Activated CD4-positive, alpha-beta memory T cell treated with anti-CD3 and anti-CD28 coated beads, Interleukin-2, amount 10 ng/mL, durations not matched to agents 7 days and 5 days (primary cell): ENCODE measurements around the gene C17orf75. TPM values are rescaled to one million over a fixed set of nuclear protein-coding genes. Genes with fewer than 3 reads are reported as not detected.
A peak's percentile ranks its signal among the peaks of the same experiment; 100 is the strongest.
"Not testable (repeated sequence)": the region's sequence is repeated elsewhere in the genome, so short reads cannot be mapped to it uniquely, and the experiment has no call there.

Source experiments
- CTCF ChIA-PET: fragments of 350-600 bp; sonication (Branson Sonifier 250); formaldehyde crosslinking; loops from one replicate; lab custom pipeline; 2021; ENCODE audit warnings: antibody characterized with exemption, inconsistent platforms; lab: Charles Lee
- POLR2A ChIA-PET: fragments of 350-600 bp; sonication (Branson Sonifier 250); formaldehyde crosslinking; loops from one replicate; lab custom pipeline; 2021; ENCODE audit warnings: antibody characterized with exemption; lab: Charles Lee
- DNase-seq: peaks from one replicate; pipeline ENCODE4 v3.0.0-alpha.2; 2020
- H3K27ac Mint-ChIP-seq: one replicate; pipeline ENCODE4 v1.8.0; 2021; ENCODE audit warnings: mild to moderate bottlenecking, mixed read lengths
- H3K27me3 Mint-ChIP-seq: one replicate; pipeline ENCODE4 v1.8.0; 2021; ENCODE audit warnings: mixed read lengths
- H3K36me3 Mint-ChIP-seq: one replicate; pipeline ENCODE4 v1.8.0; 2021; ENCODE audit warnings: low read depth, mixed read lengths
- H3K4me1 Mint-ChIP-seq: one replicate; pipeline ENCODE4 v1.8.0; 2021; ENCODE audit warnings: mixed read lengths
- H3K4me3 Mint-ChIP-seq: one replicate; pipeline ENCODE4 v1.8.0; 2021; ENCODE audit warnings: mild to moderate bottlenecking, mixed read lengths
- H3K9me3 Mint-ChIP-seq: one replicate; pipeline ENCODE4 v1.8.0; 2021; ENCODE audit warnings: mixed read lengths
- total RNA-seq, 2 experiments: library from RNA; stranded (reverse); gene quantifications; one replicate each; pipeline ENCODE4 v1.2.3, GENCODE V29; 2021

The C17orf75 gene
- total RNA-seq, 2 experiments from 2014 or later = 32.1 to 35.1 TPM

DNA sequence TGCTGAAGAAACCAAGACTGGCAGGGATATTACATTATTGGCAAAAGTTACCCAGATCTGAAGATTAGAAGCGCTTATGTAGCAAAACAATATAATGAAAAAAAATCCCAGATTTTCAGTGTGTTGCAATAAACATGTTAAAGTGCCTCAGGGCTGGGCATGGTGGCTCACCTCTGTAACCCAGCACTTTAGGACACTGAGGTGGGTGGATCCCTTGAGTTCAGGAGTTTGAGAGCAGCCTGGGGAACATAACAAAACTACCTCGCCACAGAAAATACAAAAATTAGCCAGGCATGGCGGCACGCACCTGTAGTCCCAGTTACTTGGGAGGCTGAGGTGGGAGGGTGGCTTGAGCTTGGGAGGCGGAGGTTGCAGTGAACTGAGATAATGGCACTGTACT lies 14.8 kb upstream of the C17orf75 start:
- Mint-ChIP-seq H3K27me3 (no peaks in the 10 kb centered on the region), H3K36me3 (peaks cover 78% of the 10 kb centered on the region), H3K9me3 (no peaks in the 10 kb centered on the region), H3K4me1 (peaks cover 63% of the 10 kb centered on the region), H3K4me3 (no peak overlapping the region), H3K27ac (no peak overlapping the region)
- no peak for DNase-seq
- ChIA-PET POLR2A (interaction anchor here (11.0 kb wide), 1 partner anchor 22 kb away, joined by 189 read pairs; the partner anchor contains the start of gene C17orf75), CTCF (no interaction called here)

DNA sequence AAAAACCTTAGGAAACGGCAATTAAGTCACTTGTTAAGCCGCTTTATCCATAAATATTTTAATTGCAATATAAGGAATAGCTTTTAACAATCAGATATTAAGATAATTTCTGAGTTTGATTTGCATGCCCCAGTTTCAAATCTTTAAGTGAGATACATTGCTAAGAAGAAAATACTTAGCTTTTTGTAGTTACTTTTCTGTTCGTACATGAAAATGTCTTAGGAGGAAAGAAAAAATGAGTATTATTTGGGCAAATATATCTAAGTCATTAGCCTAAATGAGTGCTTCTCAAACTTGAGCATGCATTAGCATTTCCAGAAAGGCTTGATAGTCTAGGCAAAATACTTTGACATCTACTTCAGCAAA lies 14.4 kb upstream of the C17orf75 start:
- no peak for DNase-seq
- H3K36me3 Mint-ChIP-seq = peaks cover 80% of the 10 kb centered on the region
- peaks cover 64% of the 10 kb centered on the region for H3K4me1 Mint-ChIP-seq
- no peaks in the 10 kb centered on the region for H3K27me3 Mint-ChIP-seq
- H3K27ac Mint-ChIP-seq = no peak overlapping the region
- H3K4me3 Mint-ChIP-seq = no peak overlapping the region
- CTCF ChIA-PET = no interaction called here
- POLR2A ChIA-PET = interaction anchor here (11.0 kb wide), 1 partner anchor 21 kb away, joined by 189 read pairs; the partner anchor contains the start of gene C17orf75
- H3K9me3 Mint-ChIP-seq = no peaks in the 10 kb centered on the region

GRCh38 chr17:32355649-32356377 lies 13.8 kb upstream of the C17orf75 start:
- peak overlapping the region; percentile 24 for H3K4me3 Mint-ChIP-seq
- ChIA-PET POLR2A (interaction anchor here (11.0 kb wide), 1 partner anchor 21 kb away, joined by 189 read pairs; the partner anchor contains the start of gene C17orf75), CTCF (no interaction called here)
- H3K27me3 Mint-ChIP-seq = no peaks in the 10 kb centered on the region
- H3K27ac Mint-ChIP-seq = peak overlapping the region; percentile 40
- H3K36me3 Mint-ChIP-seq = peaks cover 77% of the 10 kb centered on the region
- DNase-seq = no peak
- peaks cover 60% of the 10 kb centered on the region for H3K4me1 Mint-ChIP-seq
- no peaks in the 10 kb centered on the region for H3K9me3 Mint-ChIP-seq

GRCh38 chr17:32352734-32353133 lies 10.8 kb upstream of the C17orf75 start:
- POLR2A ChIA-PET = interaction anchor here (1.9 to 11.0 kb wide), 3 partner anchors 9 to 20 kb away, joined by 5 to 189 read pairs (median 13); partner anchors contain the start of gene C17orf75
- H3K9me3 Mint-ChIP-seq, DNase-seq, CTCF ChIA-PET, H3K27me3 Mint-ChIP-seq, H3K27ac Mint-ChIP-seq: not testable (repeated sequence)
- peak overlapping the region; percentile 97 for H3K4me3 Mint-ChIP-seq
- peaks cover 68% of the 10 kb centered on the region for H3K36me3 Mint-ChIP-seq
- peaks cover 56% of the 10 kb centered on the region for H3K4me1 Mint-ChIP-seq

DNA sequence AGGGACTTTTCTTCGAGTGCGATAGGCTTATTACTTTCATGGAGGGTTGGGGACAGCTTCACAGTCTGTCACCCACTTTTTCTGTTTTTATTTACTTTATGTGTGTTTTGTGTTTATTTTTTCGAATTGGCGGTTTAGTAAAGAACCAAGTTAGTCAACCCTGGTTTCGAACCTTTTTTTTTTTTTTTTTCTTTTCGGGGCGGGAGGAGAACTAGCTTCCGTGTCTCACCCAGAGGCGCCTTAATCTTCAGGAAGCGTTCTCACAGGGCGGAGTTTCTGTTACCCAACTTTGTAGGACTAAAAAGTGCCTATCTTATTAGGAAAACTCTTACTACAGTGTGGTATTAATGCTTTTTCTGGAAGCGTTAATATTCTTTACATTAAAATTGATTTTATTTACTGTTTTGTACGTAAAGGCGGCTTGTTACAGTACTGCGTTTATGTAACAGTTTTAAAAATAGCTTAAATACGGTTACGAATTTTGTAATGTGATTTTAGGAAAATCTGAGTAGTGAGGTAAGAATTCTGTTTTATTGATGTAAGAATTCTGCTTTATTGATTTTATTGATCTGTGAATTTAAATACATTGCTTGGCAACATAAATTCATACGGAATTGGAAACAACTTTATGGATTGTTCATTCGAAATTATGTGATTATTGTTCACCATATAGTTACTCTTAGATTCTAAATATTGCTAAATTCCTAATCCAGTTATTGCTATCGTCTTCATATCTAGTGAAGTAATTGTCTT lies 8.9 kb upstream of the C17orf75 start:
- Mint-ChIP-seq H3K27ac (peak overlapping the region; percentile 99), H3K4me1 (peaks cover 46% of the 10 kb centered on the region), H3K9me3 (no peaks in the 10 kb centered on the region), H3K4me3 (peak overlapping the region; percentile 97), H3K36me3 (peaks cover 57% of the 10 kb centered on the region), H3K27me3 (no peaks in the 10 kb centered on the region)
- ChIA-PET CTCF (interaction anchor here (1.0 to 2.4 kb wide), 7 partner anchors 10 to 344 kb away, joined by 3 to 18 read pairs (median 5); partner anchors contain the start of genes C17orf75, LRRC37B and PSMD11), POLR2A (interaction anchor here (0.6 to 11.0 kb wide), 23 partner anchors 9 to 414 kb away, joined by 3 to 189 read pairs (median 4); partner anchors contain the start of genes C17orf75, LRRC37B, PSMD11 and SUZ12)
- peak; percentile 55 for DNase-seq

GRCh38 chr17:32349854-32350665 lies 8.1 kb upstream of the C17orf75 start, which contains the start of gene ZNF207:
Gene ZNF207, plus strand, starts transcription at chr17:32350157. Its CDS starts 129 bp downstream, at chr17:32350286.
- H3K36me3 Mint-ChIP-seq = peaks cover 49% of the 10 kb centered on the region

DNA sequence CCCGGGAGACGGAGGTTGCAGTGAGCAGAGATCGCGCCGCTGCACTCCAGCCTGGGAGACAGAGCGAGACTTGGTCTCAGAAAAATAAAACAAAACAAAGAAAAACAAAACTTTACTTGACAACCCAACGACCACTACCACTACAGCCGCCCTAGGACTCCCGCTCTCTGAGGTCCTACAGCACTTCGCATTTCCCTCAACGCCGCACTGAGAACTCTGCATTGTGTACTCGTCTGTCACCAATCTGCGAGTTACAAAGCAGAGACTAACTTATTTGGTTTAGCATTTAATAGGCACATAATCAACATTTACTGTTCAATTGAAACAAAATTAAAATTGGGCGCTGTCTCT lies 7.5 kb upstream of the C17orf75 start:
- Mint-ChIP-seq H3K9me3 (no peaks in the 10 kb centered on the region), H3K27me3 (no peaks in the 10 kb centered on the region), H3K4me1 (peaks cover 33% of the 10 kb centered on the region), H3K27ac (peak overlapping the region; percentile 99), H3K4me3 (peak overlapping the region; percentile 97), H3K36me3 (peaks cover 44% of the 10 kb centered on the region)
- ChIA-PET CTCF (interaction anchor here (0.9 to 2.4 kb wide), 3 partner anchors 9 to 95 kb away, joined by 3 to 18 read pairs (median 4); partner anchors contain the start of genes C17orf75 and PSMD11), POLR2A (interaction anchor here (1.3 to 11.0 kb wide), 6 partner anchors 15 to 139 kb away, joined by 3 to 189 read pairs (median 5); partner anchors contain the start of genes C17orf75 and PSMD11)
- DNase-seq = peak; percentile 24

More at GRCh38 chr17:32349854-32350665, 8.1 kb upstream of the C17orf75 start, which contains the start of gene ZNF207:
- DNase-seq = peak; percentile 96
- Mint-ChIP-seq H3K27me3 (no peaks in the 10 kb centered on the region), H3K4me1 (peaks cover 38% of the 10 kb centered on the region), H3K27ac (peak within 1 kb of the TSS; percentile 99), H3K9me3 (no peaks in the 10 kb centered on the region), H3K4me3 (peak within 1 kb of the TSS; percentile 97)
- ChIA-PET CTCF (interaction anchor here (1.0 to 2.4 kb wide), 7 partner anchors 9 to 343 kb away, joined by 3 to 18 read pairs (median 5); partner anchors contain the start of genes C17orf75, LRRC37B and PSMD11), POLR2A (interaction anchor here (0.6 to 11.0 kb wide), 22 partner anchors 9 to 413 kb away, joined by 3 to 189 read pairs (median 4); partner anchors contain the start of genes C17orf75, LRRC37B, PSMD11 and SUZ12)

GRCh38 chr17:32348483-32348800 lies 6.5 kb upstream of the C17orf75 start:
- Mint-ChIP-seq H3K27me3 (no peaks in the 10 kb centered on the region), H3K27ac (no peak overlapping the region), H3K36me3 (peaks cover 35% of the 10 kb centered on the region), H3K4me3 (peak overlapping the region; percentile 97), H3K4me1 (peaks cover 29% of the 10 kb centered on the region), H3K9me3 (no peaks in the 10 kb centered on the region)
- CTCF ChIA-PET = interaction anchor here (0.8 to 1.4 kb wide), 5 partner anchors 8 to 96 kb away, joined by 3 to 6 read pairs (median 3); partner anchors contain the start of gene PSMD11
- POLR2A ChIA-PET = interaction anchor here (0.7 to 11.0 kb wide), 4 partner anchors 14 to 140 kb away, joined by 3 to 189 read pairs (median 5); partner anchors contain the start of gene C17orf75
- DNase-seq = no peak

GRCh38 chr17:32345951-32346600 lies 4.1 kb upstream of the C17orf75 start:
- peaks cover 15% of the 10 kb centered on the region for H3K36me3 Mint-ChIP-seq
- H3K27me3 Mint-ChIP-seq = no peaks in the 10 kb centered on the region
- DNase-seq = no peak
- POLR2A ChIA-PET = interaction anchor here (0.9 kb wide), 1 partner anchor 16 kb away, joined by 3 read pairs; no protein-coding TSS in a partner anchor
- peaks cover 34% of the 10 kb centered on the region for H3K4me1 Mint-ChIP-seq
- no peak overlapping the region for H3K27ac Mint-ChIP-seq
- H3K4me3 Mint-ChIP-seq = no peak overlapping the region
- no peaks in the 10 kb centered on the region for H3K9me3 Mint-ChIP-seq
- CTCF ChIA-PET = interaction anchor here (1.3 kb wide), 1 partner anchor 13 kb away, joined by 3 read pairs; no protein-coding TSS in a partner anchor

DNA sequence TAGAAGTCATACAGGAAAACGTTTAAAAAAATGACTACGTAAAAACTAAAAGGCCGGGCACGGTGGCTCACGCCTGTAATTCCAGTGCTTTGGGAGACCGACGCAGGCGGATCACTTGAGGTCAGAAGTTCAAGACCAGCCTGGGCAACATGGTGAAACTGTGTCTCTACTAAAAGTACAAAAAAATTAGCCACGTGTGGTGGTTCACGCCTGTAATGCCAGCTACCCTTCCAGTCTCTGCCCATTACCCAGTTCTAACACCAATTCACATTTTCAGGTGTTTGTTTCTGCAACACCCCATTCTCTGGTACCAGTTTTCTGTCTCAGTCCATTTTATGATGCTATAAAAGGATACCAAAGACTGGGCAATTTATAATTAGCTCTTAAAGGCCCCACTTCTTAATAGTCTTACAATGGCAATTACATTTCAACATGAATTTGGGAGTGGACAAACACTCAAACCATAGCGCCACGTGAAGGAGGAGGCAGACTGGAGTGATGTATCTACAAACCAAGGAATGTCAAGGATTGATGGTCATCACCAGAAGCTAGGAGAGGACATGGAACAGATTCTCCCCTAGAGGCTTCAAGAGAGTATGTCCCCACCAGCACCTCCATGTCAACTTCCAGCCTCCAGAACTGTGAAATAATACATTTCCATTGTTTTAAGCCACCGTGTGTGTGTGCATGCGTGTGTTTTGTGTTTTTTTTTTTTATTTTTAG lies 791 bp upstream of the C17orf75 start:
- no peaks in the 10 kb centered on the region for H3K27me3 Mint-ChIP-seq
- H3K36me3 Mint-ChIP-seq = peaks cover 18% of the 10 kb centered on the region
- peak overlapping the region; percentile 95 for H3K4me3 Mint-ChIP-seq
- no peak for DNase-seq
- CTCF ChIA-PET = interaction anchor here (1.2 to 3.8 kb wide), 2 partner anchors 8 to 203 kb away, joined by 3 to 18 read pairs; partner anchors contain the start of gene ZNF207
- POLR2A ChIA-PET = interaction anchor here (1.2 to 17.0 kb wide), 4 partner anchors 10 to 18 kb away, joined by 3 to 189 read pairs (median 24); partner anchors contain the start of gene ZNF207
- H3K4me1 Mint-ChIP-seq = peaks cover 36% of the 10 kb centered on the region
- peak overlapping the region; percentile 89 for H3K27ac Mint-ChIP-seq
- H3K9me3 Mint-ChIP-seq = no peaks in the 10 kb centered on the region
